Lung microvascular endothelial cell (primary cell): ENCODE data around the gene GALNT5. TPM values are rescaled to one million over a fixed set of nuclear protein-coding genes. Genes with fewer than 3 reads are reported as not detected.
"Not testable (repeated sequence)": the region's sequence is repeated elsewhere in the genome, so short reads cannot be mapped to it uniquely, and the experiment has no call there.

Source experiments
- DNase-seq, 2 donors: peaks; one replicate each; pipeline versions ENCODE4 v3.0.0 to v3.0.0-alpha.2; 2010; ENCODE audit warnings: low read depth in 2 of 2
- total RNA-seq: library from RNA; depleted of rRNA; stranded (reverse); fragments of >200 nt; gene quantifications from 2 replicates; pipeline ENCODE4 v1.2.1, GENCODE V29; 2014

The GALNT5 gene
- total RNA-seq, 1 donor from 2014 or later: under 0.01 TPM

- DNase-seq: no peak
Measured at GRCh38 chr2:157326698-157327097, 69.2 kb downstream of the GALNT5 start.

GRCh38 chr2:157327200-157327599 is 69.7 kb downstream of the GALNT5 start:
- DNase-seq: no peak

- DNase-seq: peak; percentile 57 to 72
Measured at GRCh38 chr2:157327621-157328500, 70.4 kb downstream of the GALNT5 start.

GRCh38 chr2:157329524-157329923 is 72.0 kb downstream of the GALNT5 start:
- peak in 1 of 2 donors; percentile 48 for DNase-seq

- DNase-seq: no peak
Measured at GRCh38 chr2:157333304-157334047, 76.0 kb downstream of the GALNT5 start.

- DNase-seq: no peak
Measured at GRCh38 chr2:157334335-157334734, 76.8 kb downstream of the GALNT5 start.

- DNase-seq: no peak
Measured at GRCh38 chr2:157334797-157335196, 77.3 kb downstream of the GALNT5 start.

GRCh38 chr2:157336137-157337010 is 78.9 kb downstream of the GALNT5 start:
- DNase-seq: peak; percentile 44 to 62

- no peak for DNase-seq
Measured at GRCh38 chr2:157337978-157338377, 80.5 kb downstream of the GALNT5 start.

- no peak for DNase-seq
Measured at GRCh38 chr2:157339965-157340655, 82.6 kb downstream of the GALNT5 start.

- not testable (repeated sequence) for DNase-seq
Measured at GRCh38 chr2:157341381-157341780, 83.9 kb downstream of the GALNT5 start.

GRCh38 chr2:157345647-157346389 is 88.3 kb downstream of the GALNT5 start:
- DNase-seq: no peak

GRCh38 chr2:157348291-157348921 is 90.9 kb downstream of the GALNT5 start:
- DNase-seq: no peak

GRCh38 chr2:157349949-157350515 is 92.5 kb downstream of the GALNT5 start:
- no peak for DNase-seq

GRCh38 chr2:157355618-157356017 is 98.1 kb downstream of the GALNT5 start:
- no peak for DNase-seq

GRCh38 chr2:157359628-157360027 is 102.1 kb downstream of the GALNT5 start:
- DNase-seq: no peak

GRCh38 chr2:157361526-157361925 is 104.0 kb downstream of the GALNT5 start:
- DNase-seq: no peak

- no peak for DNase-seq
Measured at GRCh38 chr2:157362627-157363026, 105.1 kb downstream of the GALNT5 start.

GRCh38 chr2:157363612-157364101 is 106.2 kb downstream of the GALNT5 start:
- no peak for DNase-seq
